Measurements from ENCODE around the gene NUDT8.

NUDT8 gene

GRCh38 chr11:67673902-67674301, 44.2 kb upstream of the NUDT8 start:
- Histone ChIP-seq H3K4me2 (ENCODE audit: low read depth, low read length, poor library complexity, severe bottlenecking) (no peak overlapping the region), H2AFZ (ENCODE audit: low read length) (no peak overlapping the region), H3K27me3 (ENCODE audit: insufficient read depth, low read length, poor library complexity, severe bottlenecking) (no peaks in the 10 kb centered on the region), H3K36me3 (ENCODE audit: insufficient read depth, low read length) (no peaks in the 10 kb centered on the region), H3K79me2 (ENCODE audit: insufficient read depth, low read length) (no peaks in the 10 kb centered on the region), H3K4me1 (ENCODE audit: insufficient read depth, low read length, poor library complexity, severe bottlenecking) (no peaks in the 10 kb centered on the region), H3F3A (ENCODE audit: low read depth) (no peaks in the 10 kb centered on the region), H4K20me1 (ENCODE audit: insufficient read depth, low read length, poor library complexity, severe bottlenecking) (no peaks in the 10 kb centered on the region), H3K9me2 (replicated peaks; ENCODE audit: low read depth, low read length) (no peaks in the 10 kb centered on the region), H3K4me3 (ENCODE audit: low read length, poor library complexity, severe bottlenecking) (no peak overlapping the region), H3K9me3 (ENCODE audit: insufficient read depth, low read depth, low read length) (no peaks in the 10 kb centered on the region), H3K9ac (ENCODE audit: low read depth, low read length, poor library complexity, severe bottlenecking) (no peak overlapping the region)
- no peak for TF ChIP-seq EZH2phosphoT487 (IDR thresholded peaks at IDR 0.05; ENCODE audit: borderline replicate concordance)

GRCh38 chr11:67673358-67673757, 43.6 kb upstream of the NUDT8 start:
- no peak overlapping the region for H3K4me3 ChIP-seq (ENCODE audit: low read length, poor library complexity, severe bottlenecking)
- peaks cover 1% of the 10 kb centered on the region for H3K4me1 ChIP-seq (ENCODE audit: insufficient read depth, low read length, poor library complexity, severe bottlenecking)
- no peaks in the 10 kb centered on the region for H4K20me1 ChIP-seq (ENCODE audit: insufficient read depth, low read length, poor library complexity, severe bottlenecking)
- no peaks in the 10 kb centered on the region for H3K9me3 ChIP-seq (ENCODE audit: insufficient read depth, low read depth, low read length)
- no peaks in the 10 kb centered on the region for H3F3A ChIP-seq (ENCODE audit: low read depth)
- no peaks in the 10 kb centered on the region for H3K9me2 ChIP-seq (replicated peaks; ENCODE audit: low read depth, low read length)
- H3K27me3 ChIP-seq (ENCODE audit: insufficient read depth, low read length, poor library complexity, severe bottlenecking), result no peaks in the 10 kb centered on the region
- TF ChIP-seq EZH2phosphoT487 (IDR thresholded peaks at IDR 0.05; ENCODE audit: borderline replicate concordance), result no peak
- TF ChIP-seq CTCF (conservative IDR thresholded peaks at IDR 0.05; ENCODE audit: low read length), result no peak
- no peaks in the 10 kb centered on the region for H3K36me3 ChIP-seq (ENCODE audit: insufficient read depth, low read length)
- H3K79me2 ChIP-seq (ENCODE audit: insufficient read depth, low read length), result no peaks in the 10 kb centered on the region
- no peak overlapping the region for H3K9ac ChIP-seq (ENCODE audit: low read depth, low read length, poor library complexity, severe bottlenecking)
- no peak overlapping the region for H2AFZ ChIP-seq (ENCODE audit: low read length)
- H3K4me2 ChIP-seq (ENCODE audit: low read depth, low read length, poor library complexity, severe bottlenecking), result no peak overlapping the region

- Histone ChIP-seq H3K4me3 (ENCODE audit: low read length, poor library complexity, severe bottlenecking) (no peak overlapping the region), H2AFZ (ENCODE audit: low read length) (no peak overlapping the region), H3K9me2 (replicated peaks; ENCODE audit: low read depth, low read length) (no peaks in the 10 kb centered on the region), H3K79me2 (ENCODE audit: insufficient read depth, low read length) (no peaks in the 10 kb centered on the region), H3K4me1 (ENCODE audit: insufficient read depth, low read length, poor library complexity, severe bottlenecking) (peaks cover 11% of the 10 kb centered on the region), H3K9ac (ENCODE audit: low read depth, low read length, poor library complexity, severe bottlenecking) (no peak overlapping the region), H3K9me3 (ENCODE audit: insufficient read depth, low read depth, low read length) (no peaks in the 10 kb centered on the region), H3F3A (ENCODE audit: low read depth) (no peaks in the 10 kb centered on the region), H4K20me1 (ENCODE audit: insufficient read depth, low read length, poor library complexity, severe bottlenecking) (no peaks in the 10 kb centered on the region), H3K27me3 (ENCODE audit: insufficient read depth, low read length, poor library complexity, severe bottlenecking) (no peaks in the 10 kb centered on the region), H3K36me3 (ENCODE audit: insufficient read depth, low read length) (no peaks in the 10 kb centered on the region), H3K4me2 (ENCODE audit: low read depth, low read length, poor library complexity, severe bottlenecking) (no peak overlapping the region)
- TF ChIP-seq CTCF (conservative IDR thresholded peaks at IDR 0.05; ENCODE audit: low read length), result no peak
- no peak for TF ChIP-seq EZH2phosphoT487 (IDR thresholded peaks at IDR 0.05; ENCODE audit: borderline replicate concordance)
These were observed 41.4 kb upstream of the NUDT8 start for GRCh38 chr11:67671211-67671520.

GRCh38 chr11:67670316-67671210, 40.8 kb upstream of the NUDT8 start:
- no peaks in the 10 kb centered on the region for H3F3A ChIP-seq (ENCODE audit: low read depth)
- no peaks in the 10 kb centered on the region for H3K9me3 ChIP-seq (ENCODE audit: insufficient read depth, low read depth, low read length)
- no peaks in the 10 kb centered on the region for H3K36me3 ChIP-seq (ENCODE audit: insufficient read depth, low read length)
- no peak overlapping the region for H3K4me2 ChIP-seq (ENCODE audit: low read depth, low read length, poor library complexity, severe bottlenecking)
- no peaks in the 10 kb centered on the region for H4K20me1 ChIP-seq (ENCODE audit: insufficient read depth, low read length, poor library complexity, severe bottlenecking)
- no peaks in the 10 kb centered on the region for H3K79me2 ChIP-seq (ENCODE audit: insufficient read depth, low read length)
- no peak overlapping the region for H3K4me3 ChIP-seq (ENCODE audit: low read length, poor library complexity, severe bottlenecking)
- no peak overlapping the region for H2AFZ ChIP-seq (ENCODE audit: low read length)
- no peak overlapping the region for H3K9ac ChIP-seq (ENCODE audit: low read depth, low read length, poor library complexity, severe bottlenecking)
- H3K9me2 ChIP-seq (replicated peaks; ENCODE audit: low read depth, low read length), result no peaks in the 10 kb centered on the region
- no peaks in the 10 kb centered on the region for H3K27me3 ChIP-seq (ENCODE audit: insufficient read depth, low read length, poor library complexity, severe bottlenecking)
- TF ChIP-seq EZH2phosphoT487 (IDR thresholded peaks at IDR 0.05; ENCODE audit: borderline replicate concordance), result no peak
- peaks cover 11% of the 10 kb centered on the region for H3K4me1 ChIP-seq (ENCODE audit: insufficient read depth, low read length, poor library complexity, severe bottlenecking)
